Stimulated activated CD4-positive, alpha-beta T cell treated with anti-CD3 and anti-CD28 coated beads, Interleukin-12 subunit alpha, Interleukin-12 subunit beta, amount 100 ng/mL, for 24 hours (primary cell): ENCODE data around the gene CYP3A4.
"Not testable (repeated sequence)": the region's sequence is repeated elsewhere in the genome, so short reads cannot be mapped to it uniquely, and the experiment has no call there.

Experiments
- DNase-seq, 2 experiments: peaks; one replicate each; pipeline ENCODE4 v3.0.0-alpha.2; 2020; ENCODE audit warnings: low read depth in 2 of 2

CYP3A4 gene

GRCh38 chr7:99752356-99752755, 31.6 kb downstream of the CYP3A4 start:
- DNase-seq, result no peak

- not testable (repeated sequence) for DNase-seq
Observed at GRCh38 chr7:99751322-99752052, 32.5 kb downstream of the CYP3A4 start.

GRCh38 chr7:99748846-99749579, 35.0 kb downstream of the CYP3A4 start:
- DNase-seq, result no peak

- DNase-seq, result not testable (repeated sequence)
Observed at GRCh38 chr7:99746915-99747314, 37.1 kb downstream of the CYP3A4 start.

GRCh38 chr7:99745395-99745794, 38.6 kb downstream of the CYP3A4 start:
- DNase-seq, result not testable (repeated sequence)

GRCh38 chr7:99742737-99743394, 41.1 kb downstream of the CYP3A4 start:
- no peak for DNase-seq

GRCh38 chr7:99741441-99741795, 42.6 kb downstream of the CYP3A4 start:
- no peak for DNase-seq

- no peak for DNase-seq
Observed at GRCh38 chr7:99740573-99741440, 43.2 kb downstream of the CYP3A4 start.

GRCh38 chr7:99739699-99740572, 44.0 kb downstream of the CYP3A4 start:
- DNase-seq, result no peak

- no peak for DNase-seq
Observed at GRCh38 chr7:99737726-99738125, 46.3 kb downstream of the CYP3A4 start.

GRCh38 chr7:99736667-99737066, 47.3 kb downstream of the CYP3A4 start:
- not testable (repeated sequence) for DNase-seq

GRCh38 chr7:99734987-99735386, 49.0 kb downstream of the CYP3A4 start, which contains the start of gene CYP3A7:
Gene CYP3A7, minus strand, starts transcription at chr7:99735196. Its CDS starts 103 bp downstream, at chr7:99735093.
- DNase-seq, result no peak

GRCh38 chr7:99733448-99733847, 50.5 kb downstream of the CYP3A4 start:
- DNase-seq, result peak in 1 of 2 experiments; percentile 9

GRCh38 chr7:99733003-99733402, 51.0 kb downstream of the CYP3A4 start:
- DNase-seq, result no peak

- no peak for DNase-seq
Observed at GRCh38 chr7:99731638-99732374, 52.2 kb downstream of the CYP3A4 start.

- DNase-seq, result no peak
Observed at GRCh38 chr7:99730992-99731391, 53.0 kb downstream of the CYP3A4 start.

- DNase-seq, result no peak
Observed at GRCh38 chr7:99730238-99730810, 53.7 kb downstream of the CYP3A4 start.

- no peak for DNase-seq
Observed at GRCh38 chr7:99729486-99730237, 54.3 kb downstream of the CYP3A4 start.

GRCh38 chr7:99728615-99729014, 55.4 kb downstream of the CYP3A4 start:
- DNase-seq, result no peak
